Measurements from ENCODE around the gene CSNK1A1.
"Not testable (repeated sequence)": the region's sequence is repeated elsewhere in the genome, so short reads cannot be mapped to it uniquely, and the experiment has no call there.

GRCh38 chr5:149564542-149565140 lies 13.4 kb upstream of the CSNK1A1 start:
- peak; percentile 77 for TF ChIP-seq CTCF (IDR thresholded peaks at IDR 0.05; ENCODE audit: low read depth, low read length, missing input control)
- not testable (repeated sequence) for TF ChIP-seq HNF4G (IDR thresholded peaks at IDR 0.05); REST (IDR thresholded peaks at IDR 0.05); TAF1 (conservative IDR thresholded peaks at IDR 0.05); MAX (IDR thresholded peaks at IDR 0.05); RXRA (IDR thresholded peaks at IDR 0.05); FOXA1 (IDR thresholded peaks at IDR 0.05); ZBTB33 (IDR thresholded peaks at IDR 0.05); YY1 (IDR thresholded peaks at IDR 0.05); NR2F2 (IDR thresholded peaks at IDR 0.05); GABPA (IDR thresholded peaks at IDR 0.05 in 1 of 2, conservative IDR thresholded peaks at IDR 0.05 in 1 of 2); JUND (IDR thresholded peaks at IDR 0.05); SP1 (IDR thresholded peaks at IDR 0.05)
- peak; percentile 90 to 92 for TF ChIP-seq RAD21 (IDR thresholded peaks at IDR 0.05)

All from liver (tissue), 3 donors.